ENCODE results near the gene S100A14. TPM values are rescaled to one million over a fixed set of nuclear protein-coding genes. Genes with fewer than 3 reads are reported as not detected.
A peak's percentile ranks its signal among the peaks of the same experiment; 100 is the strongest.

S100A14 gene
- total and polyA plus RNA-seq, 9 of the 15 experiments (the other 6 are each of a cell fraction or from before 2014, with no cell fraction given) = 0.10 to 0.64 (median 0.24) TPM; not detected in 3

DNA sequence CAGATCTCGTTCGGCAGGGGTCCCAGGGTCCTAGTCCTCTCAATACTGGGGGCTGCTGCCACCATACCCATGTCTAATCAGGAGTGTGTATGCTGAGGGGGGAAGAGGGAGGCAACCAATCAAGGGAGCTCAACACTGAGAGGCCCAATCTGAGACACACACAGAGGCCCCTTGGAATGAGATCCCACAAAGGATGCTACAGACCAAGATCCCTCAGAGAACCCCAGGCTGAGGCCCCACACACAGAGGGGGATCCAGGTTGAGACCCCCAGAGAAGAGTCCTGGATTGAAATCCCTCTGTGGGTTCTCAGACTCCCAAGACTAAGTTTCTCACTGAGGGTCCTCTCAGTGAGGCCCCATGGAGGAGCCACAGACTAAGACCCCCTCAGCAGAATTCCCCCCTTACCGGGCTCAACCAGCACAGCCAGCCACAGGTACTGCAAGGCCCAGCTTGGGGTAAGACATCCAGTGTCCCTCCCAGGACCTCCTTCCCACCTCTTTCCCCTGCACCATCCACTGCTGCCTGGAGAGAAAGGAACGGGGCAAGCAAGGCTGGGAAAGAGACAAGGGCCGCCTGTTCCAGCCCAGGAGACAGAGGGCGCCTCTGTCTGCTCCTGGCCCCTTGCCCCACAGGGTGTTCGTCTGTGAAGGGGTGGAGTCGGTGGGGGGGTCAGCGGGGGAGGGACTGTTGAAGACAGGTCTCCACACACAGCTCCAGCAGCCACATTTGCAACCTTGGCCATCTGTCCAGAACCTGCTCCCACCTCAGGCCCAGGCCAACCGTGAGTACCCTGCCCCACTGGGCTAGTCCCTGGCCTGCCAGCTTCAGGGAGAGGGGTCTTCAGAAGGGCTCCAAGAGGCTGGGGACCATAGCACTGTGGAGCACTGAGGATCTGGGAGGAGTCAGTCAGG is 11.8 kb upstream of the S100A14 start, which contains the start of gene S100A1 (continued):
- TF ChIP-seq, protein P1, sequence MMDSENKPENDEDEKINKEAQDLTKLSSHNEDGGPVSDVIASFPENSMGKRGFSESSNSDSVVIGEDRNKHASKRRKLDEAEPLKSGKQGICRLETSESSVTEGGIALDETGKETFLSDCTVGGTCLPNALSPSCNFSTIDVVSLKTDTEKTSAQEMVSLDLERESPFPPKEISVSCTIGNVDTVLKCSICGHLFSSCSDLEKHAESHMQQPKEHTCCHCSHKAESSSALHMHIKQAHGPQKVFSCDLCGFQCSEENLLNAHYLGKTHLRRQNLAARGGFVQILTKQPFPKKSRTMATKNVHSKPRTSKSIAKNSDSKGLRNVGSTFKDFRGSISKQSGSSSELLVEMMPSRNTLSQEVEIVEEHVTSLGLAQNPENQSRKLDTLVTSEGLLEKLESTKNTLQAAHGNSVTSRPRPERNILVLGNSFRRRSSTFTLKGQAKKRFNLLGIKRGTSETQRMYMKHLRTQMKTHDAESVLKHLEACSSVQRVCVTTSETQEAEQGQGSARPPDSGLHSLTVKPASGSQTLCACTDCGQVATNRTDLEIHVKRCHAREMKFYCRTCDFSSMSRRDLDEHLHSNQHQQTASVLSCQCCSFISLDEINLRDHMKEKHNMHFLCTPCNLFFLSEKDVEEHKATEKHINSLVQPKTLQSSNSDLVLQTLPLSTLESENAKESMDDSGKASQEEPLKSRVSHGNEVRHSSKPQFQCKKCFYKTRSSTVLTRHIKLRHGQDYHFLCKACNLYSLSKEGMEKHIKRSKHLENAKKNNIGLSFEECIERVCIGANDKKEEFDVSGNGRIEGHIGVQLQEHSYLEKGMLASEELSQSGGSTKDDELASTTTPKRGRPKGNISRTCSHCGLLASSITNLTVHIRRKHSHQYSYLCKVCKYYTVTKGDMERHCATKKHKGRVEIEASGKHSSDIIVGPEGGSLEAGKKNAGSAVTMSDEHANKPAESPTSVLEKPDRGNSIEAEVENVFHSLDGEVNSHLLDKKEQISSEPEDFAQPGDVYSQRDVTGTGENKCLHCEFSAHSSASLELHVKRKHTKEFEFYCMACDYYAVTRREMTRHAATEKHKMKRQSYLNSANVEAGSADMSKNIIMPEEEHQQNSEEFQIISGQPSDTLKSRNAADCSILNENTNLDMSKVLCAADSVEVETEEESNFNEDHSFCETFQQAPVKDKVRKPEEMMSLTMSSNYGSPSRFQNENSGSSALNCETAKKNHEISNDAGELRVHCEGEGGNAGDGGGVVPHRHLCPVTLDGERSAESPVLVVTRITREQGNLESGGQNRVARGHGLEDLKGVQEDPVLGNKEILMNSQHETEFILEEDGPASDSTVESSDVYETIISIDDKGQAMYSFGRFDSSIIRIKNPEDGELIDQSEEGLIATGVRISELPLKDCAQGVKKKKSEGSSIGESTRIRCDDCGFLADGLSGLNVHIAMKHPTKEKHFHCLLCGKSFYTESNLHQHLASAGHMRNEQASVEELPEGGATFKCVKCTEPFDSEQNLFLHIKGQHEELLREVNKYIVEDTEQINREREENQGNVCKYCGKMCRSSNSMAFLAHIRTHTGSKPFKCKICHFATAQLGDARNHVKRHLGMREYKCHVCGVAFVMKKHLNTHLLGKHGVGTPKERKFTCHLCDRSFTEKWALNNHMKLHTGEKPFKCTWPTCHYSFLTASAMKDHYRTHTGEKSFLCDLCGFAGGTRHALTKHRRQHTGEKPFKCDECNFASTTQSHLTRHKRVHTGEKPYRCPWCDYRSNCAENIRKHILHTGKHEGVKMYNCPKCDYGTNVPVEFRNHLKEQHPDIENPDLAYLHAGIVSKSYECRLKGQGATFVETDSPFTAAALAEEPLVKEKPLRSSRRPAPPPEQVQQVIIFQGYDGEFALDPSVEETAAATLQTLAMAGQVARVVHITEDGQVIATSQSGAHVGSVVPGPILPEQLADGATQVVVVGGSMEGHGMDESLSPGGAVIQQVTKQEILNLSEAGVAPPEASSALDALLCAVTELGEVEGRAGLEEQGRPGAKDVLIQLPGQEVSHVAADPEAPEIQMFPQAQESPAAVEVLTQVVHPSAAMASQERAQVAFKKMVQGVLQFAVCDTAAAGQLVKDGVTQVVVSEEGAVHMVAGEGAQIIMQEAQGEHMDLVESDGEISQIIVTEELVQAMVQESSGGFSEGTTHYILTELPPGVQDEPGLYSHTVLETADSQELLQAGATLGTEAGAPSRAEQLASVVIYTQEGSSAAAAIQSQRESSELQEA (IDR thresholded peaks at IDR 0.05; ENCODE audit: low read depth) = no peak
- TF ChIP-seq, protein P2, sequence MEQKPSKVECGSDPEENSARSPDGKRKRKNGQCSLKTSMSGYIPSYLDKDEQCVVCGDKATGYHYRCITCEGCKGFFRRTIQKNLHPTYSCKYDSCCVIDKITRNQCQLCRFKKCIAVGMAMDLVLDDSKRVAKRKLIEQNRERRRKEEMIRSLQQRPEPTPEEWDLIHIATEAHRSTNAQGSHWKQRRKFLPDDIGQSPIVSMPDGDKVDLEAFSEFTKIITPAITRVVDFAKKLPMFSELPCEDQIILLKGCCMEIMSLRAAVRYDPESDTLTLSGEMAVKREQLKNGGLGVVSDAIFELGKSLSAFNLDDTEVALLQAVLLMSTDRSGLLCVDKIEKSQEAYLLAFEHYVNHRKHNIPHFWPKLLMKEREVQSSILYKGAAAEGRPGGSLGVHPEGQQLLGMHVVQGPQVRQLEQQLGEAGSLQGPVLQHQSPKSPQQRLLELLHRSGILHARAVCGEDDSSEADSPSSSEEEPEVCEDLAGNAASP (IDR thresholded peaks at IDR 0.05) = no peak
- TF ChIP-seq, protein P3, sequence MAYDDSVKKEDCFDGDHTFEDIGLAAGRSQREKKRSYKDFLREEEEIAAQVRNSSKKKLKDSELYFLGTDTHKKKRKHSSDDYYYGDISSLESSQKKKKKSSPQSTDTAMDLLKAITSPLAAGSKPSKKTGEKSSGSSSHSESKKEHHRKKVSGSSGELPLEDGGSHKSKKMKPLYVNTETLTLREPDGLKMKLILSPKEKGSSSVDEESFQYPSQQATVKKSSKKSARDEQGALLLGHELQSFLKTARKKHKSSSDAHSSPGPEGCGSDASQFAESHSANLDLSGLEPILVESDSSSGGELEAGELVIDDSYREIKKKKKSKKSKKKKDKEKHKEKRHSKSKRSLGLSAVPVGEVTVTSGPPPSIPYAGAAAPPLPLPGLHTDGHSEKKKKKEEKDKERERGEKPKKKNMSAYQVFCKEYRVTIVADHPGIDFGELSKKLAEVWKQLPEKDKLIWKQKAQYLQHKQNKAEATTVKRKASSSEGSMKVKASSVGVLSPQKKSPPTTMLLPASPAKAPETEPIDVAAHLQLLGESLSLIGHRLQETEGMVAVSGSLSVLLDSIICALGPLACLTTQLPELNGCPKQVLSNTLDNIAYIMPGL (CRISPR knock-in tag; IDR thresholded peaks at IDR 0.05) = 0 out of 2 replicates have a peak, but pooled peaks have one; percentile 9
- TF ChIP-seq, protein P4, sequence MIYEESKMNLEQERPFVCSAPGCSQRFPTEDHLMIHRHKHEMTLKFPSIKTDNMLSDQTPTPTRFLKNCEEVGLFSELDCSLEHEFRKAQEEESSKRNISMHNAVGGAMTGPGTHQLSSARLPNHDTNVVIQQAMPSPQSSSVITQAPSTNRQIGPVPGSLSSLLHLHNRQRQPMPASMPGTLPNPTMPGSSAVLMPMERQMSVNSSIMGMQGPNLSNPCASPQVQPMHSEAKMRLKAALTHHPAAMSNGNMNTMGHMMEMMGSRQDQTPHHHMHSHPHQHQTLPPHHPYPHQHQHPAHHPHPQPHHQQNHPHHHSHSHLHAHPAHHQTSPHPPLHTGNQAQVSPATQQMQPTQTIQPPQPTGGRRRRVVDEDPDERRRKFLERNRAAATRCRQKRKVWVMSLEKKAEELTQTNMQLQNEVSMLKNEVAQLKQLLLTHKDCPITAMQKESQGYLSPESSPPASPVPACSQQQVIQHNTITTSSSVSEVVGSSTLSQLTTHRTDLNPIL (CRISPR knock-in tag; IDR thresholded peaks at IDR 0.05) = no peak
- no peak for TF ChIP-seq GTF2A2 (tag; IDR thresholded peaks at IDR 0.05)
- TF ChIP-seq ZNF586 (CRISPR knock-in tag; conservative IDR thresholded peaks at IDR 0.05) = no peak
- TF ChIP-seq SMARCC2 (IDR thresholded peaks at IDR 0.05; ENCODE audit: low read depth) = 0 out of 2 replicates have a peak, but pooled peaks have one; percentile 0
- TF ChIP-seq ZNF764 (CRISPR knock-in tag; IDR thresholded peaks at IDR 0.05; ENCODE audit: low read depth) = no peak
- TF ChIP-seq TCF7 (IDR thresholded peaks at IDR 0.05; ENCODE audit: borderline replicate concordance) = no peak
- TF ChIP-seq NFIC (IDR thresholded peaks at IDR 0.05) = peak; percentile 58; the same call in 1 of the 2 replicates
- TF ChIP-seq ZNF23 (CRISPR knock-in tag; IDR thresholded peaks at IDR 0.05) = no peak
- TF ChIP-seq ZNF174 (CRISPR knock-in tag; IDR thresholded peaks at IDR 0.05) = no peak
- TF ChIP-seq NCOA2 (IDR thresholded peaks at IDR 0.05; ENCODE audit: partially characterized antibody in 2 of 2) = no peak
- no peak for TF ChIP-seq ZNF384 (IDR thresholded peaks at IDR 0.05; ENCODE audit: low read depth, low read length)
- TF ChIP-seq POLR2A (conservative IDR thresholded peaks at IDR 0.05) = 0 out of 2 replicates have a peak, but pooled peaks have one; percentile 26

Measured in K562 (cell line).